Tibial nerve (tissue), 4 donors: ENCODE measurements around the gene TMEM178B.

Experiments
- CTCF ChIP-seq, 5 experiments: fragments of 200-600 bp in 3 of 5; fragments of 450-650 bp in 2 of 5; sonication (generic) in 3 of 5; IDR thresholded peaks; one replicate each; pipeline ENCODE4 v1.5.1; 2016 to 2019; ENCODE audit warnings: antibody characterized with exemption in 5 of 5, mild to moderate bottlenecking in 3 of 5, moderate library complexity in 2 of 5
- EP300 ChIP-seq, 2 donors: sonication (generic); formaldehyde crosslinking; IDR thresholded peaks; one replicate each; pipeline ENCODE4 v1.6.1; 2017; ENCODE audit warnings: antibody characterized with exemption in 2 of 2, mild to moderate bottlenecking in 1 of 2
- POLR2A ChIP-seq, 2 donors: fragments of 450-650 bp; IDR thresholded peaks; one replicate each; pipeline ENCODE4 v1.6.1; 2017; ENCODE audit warnings: antibody characterized with exemption in 2 of 2, mild to moderate bottlenecking in 2 of 2, moderate library complexity in 2 of 2

- TF ChIP-seq CTCF (IDR thresholded peaks at IDR 0.05) (no peak), POLR2A (IDR thresholded peaks at IDR 0.05) (no peak), EP300 (IDR thresholded peaks at IDR 0.05) (no peak)
Observed at GRCh38 chr7:141456711-141457110, 382.8 kb downstream of the TMEM178B start.
